ENCODE results near the gene USP31. TPM values are rescaled to one million over a fixed set of nuclear protein-coding genes. Genes with fewer than 3 reads are reported as not detected.

USP31 gene
- total RNA-seq, 4 donors from 2014 or later, result 9.2 to 14.6 (median 12.4) TPM

DNA sequence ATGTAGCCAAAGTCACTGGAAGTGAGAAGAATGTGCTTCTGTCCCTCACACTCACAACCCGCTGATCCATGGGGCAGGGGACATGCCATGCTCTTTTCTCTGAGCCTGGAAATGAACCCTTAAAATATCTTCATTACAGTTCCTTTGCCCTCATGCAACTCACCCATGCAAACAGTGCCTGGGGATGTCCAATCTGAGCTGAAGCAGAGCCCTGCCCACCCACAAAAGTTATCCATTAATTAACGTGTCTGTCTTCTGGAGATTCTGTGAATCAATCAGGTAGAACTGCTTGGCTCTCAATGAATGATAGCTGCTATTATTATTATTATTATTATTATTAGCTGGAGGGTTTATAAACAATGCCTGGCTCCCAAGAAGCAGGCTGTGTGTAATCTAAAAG, 133.7 kb downstream of the USP31 start:
- H3K4me1 ChIP-seq, result no peaks in the 10 kb centered on the region
- 61 to 76% methylated on average over 2 of the region's 2 CpGs for WGBS, 2 donors
- TF ChIP-seq POLR2A (IDR thresholded peaks at IDR 0.05) (no peak), EP300 (IDR thresholded peaks at IDR 0.05) (no peak), CTCF (IDR thresholded peaks at IDR 0.05) (no peak)
- no peak overlapping the region for H3K27ac ChIP-seq
- no peaks in the 10 kb centered on the region for H3K27me3 ChIP-seq
- H3K4me3 ChIP-seq, result no peak overlapping the region
- no peak for DNase-seq (ENCODE audit: low spot score in 2 of 2)
- no peaks in the 10 kb centered on the region for H3K36me3 ChIP-seq
- no peaks in the 10 kb centered on the region for H3K9me3 ChIP-seq

- no peaks in the 10 kb centered on the region for H3K4me1 ChIP-seq
- H3K36me3 ChIP-seq, result no peaks in the 10 kb centered on the region
- H3K27ac ChIP-seq, result no peak overlapping the region
- DNase-seq (ENCODE audit: low spot score in 2 of 2), result no peak
- no peaks in the 10 kb centered on the region for H3K27me3 ChIP-seq
- H3K4me3 ChIP-seq, result no peak overlapping the region
- TF ChIP-seq CTCF (IDR thresholded peaks at IDR 0.05), result no peak
- TF ChIP-seq POLR2A (IDR thresholded peaks at IDR 0.05), result no peak
- no peak for TF ChIP-seq EP300 (IDR thresholded peaks at IDR 0.05)
- WGBS, 2 donors, result 63 to 75% methylated on average over 2 of the region's 2 CpGs
- H3K9me3 ChIP-seq, result no peaks in the 10 kb centered on the region
Measured at GRCh38 chr16:23014592-23014991, 134.7 kb downstream of the USP31 start.

Other genes starting within 250 kb of the USP31 start
- under 1 TPM in 1 of 4 donors, not detected in 3; 0.20 TPM for gene SCNN1G, start 33.3 kb upstream of the USP31 start, total RNA-seq
- 1 to 10 TPM in 3 of 4 donors, under 1 TPM in 1; 0.66 to 2.7 (median 2.2) TPM for gene SCNN1B, start 152.8 kb upstream of the USP31 start, total RNA-seq

All from tibial nerve (tissue), 4 donors.